ENCODE results near the gene SND1.

The SND1 gene

DNA sequence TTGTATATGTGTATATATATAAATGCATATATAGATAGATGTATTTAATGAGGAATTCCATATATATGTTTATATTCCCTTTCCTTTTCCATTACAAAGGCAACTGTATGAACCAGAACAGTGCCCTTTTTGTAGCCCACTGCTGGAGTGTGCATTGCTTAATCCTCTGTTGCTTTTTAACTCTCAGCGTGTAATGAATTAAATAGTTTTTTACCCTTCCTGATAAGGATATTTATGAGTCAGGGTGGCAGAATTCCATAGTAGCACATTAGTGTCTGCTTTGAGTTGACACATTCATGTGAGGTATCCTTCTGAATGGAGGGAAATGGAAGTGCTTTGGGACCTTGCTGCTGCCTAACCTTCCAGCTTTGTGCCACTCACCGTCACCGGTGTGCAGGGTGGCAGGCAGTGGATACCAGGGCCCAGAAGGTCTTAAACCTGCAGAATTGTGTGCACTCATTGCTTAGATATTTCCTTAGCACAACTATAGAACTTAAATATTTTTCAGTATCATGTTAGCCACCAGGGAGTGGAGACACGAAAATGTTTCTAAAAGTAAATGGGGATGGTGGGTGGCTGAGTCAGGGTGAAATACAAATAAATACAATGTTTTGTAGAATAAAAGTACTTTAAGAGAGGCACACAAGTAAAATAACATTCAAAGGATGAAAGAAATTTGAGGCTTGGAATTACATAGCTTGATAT lies 117.9 kb downstream of the SND1 start:
- H4K20me1 ChIP-seq (ENCODE audit: control insufficient read depth, insufficient read depth, low read depth, low read length): no peaks in the 10 kb centered on the region
- no peaks in the 10 kb centered on the region for H3K27me3 ChIP-seq (ENCODE audit: control insufficient read depth, low read length)
- no peaks in the 10 kb centered on the region for H3K9me2 ChIP-seq (replicated peaks; ENCODE audit: control insufficient read depth, low read length)
- H3K4me3 ChIP-seq (ENCODE audit: low read length): no peak overlapping the region
- peaks cover 15% of the 10 kb centered on the region for H3K36me3 ChIP-seq (ENCODE audit: control insufficient read depth, low read length)
- no peaks in the 10 kb centered on the region for H3K9me3 ChIP-seq (ENCODE audit: control insufficient read depth, insufficient read depth, low read length)
- no peaks in the 10 kb centered on the region for H3K4me1 ChIP-seq (ENCODE audit: control insufficient read depth, low read length)
- no peak overlapping the region for H3K4me2 ChIP-seq (ENCODE audit: low read length)
- TF ChIP-seq, protein P1, sequence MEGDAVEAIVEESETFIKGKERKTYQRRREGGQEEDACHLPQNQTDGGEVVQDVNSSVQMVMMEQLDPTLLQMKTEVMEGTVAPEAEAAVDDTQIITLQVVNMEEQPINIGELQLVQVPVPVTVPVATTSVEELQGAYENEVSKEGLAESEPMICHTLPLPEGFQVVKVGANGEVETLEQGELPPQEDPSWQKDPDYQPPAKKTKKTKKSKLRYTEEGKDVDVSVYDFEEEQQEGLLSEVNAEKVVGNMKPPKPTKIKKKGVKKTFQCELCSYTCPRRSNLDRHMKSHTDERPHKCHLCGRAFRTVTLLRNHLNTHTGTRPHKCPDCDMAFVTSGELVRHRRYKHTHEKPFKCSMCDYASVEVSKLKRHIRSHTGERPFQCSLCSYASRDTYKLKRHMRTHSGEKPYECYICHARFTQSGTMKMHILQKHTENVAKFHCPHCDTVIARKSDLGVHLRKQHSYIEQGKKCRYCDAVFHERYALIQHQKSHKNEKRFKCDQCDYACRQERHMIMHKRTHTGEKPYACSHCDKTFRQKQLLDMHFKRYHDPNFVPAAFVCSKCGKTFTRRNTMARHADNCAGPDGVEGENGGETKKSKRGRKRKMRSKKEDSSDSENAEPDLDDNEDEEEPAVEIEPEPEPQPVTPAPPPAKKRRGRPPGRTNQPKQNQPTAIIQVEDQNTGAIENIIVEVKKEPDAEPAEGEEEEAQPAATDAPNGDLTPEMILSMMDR (IDR thresholded peaks at IDR 0.05; ENCODE audit: low read depth, low read length, poor library complexity, severe bottlenecking): no peak
- TF ChIP-seq EZH2phosphoT487 (IDR thresholded peaks at IDR 0.05; ENCODE audit: borderline replicate concordance, low read length): no peak
- H3F3A ChIP-seq (ENCODE audit: control insufficient read depth, insufficient read depth): no peaks in the 10 kb centered on the region
- peaks cover 52% of the 10 kb centered on the region for H3K79me2 ChIP-seq (ENCODE audit: control insufficient read depth, low read length)
- no peak overlapping the region for H3K27ac ChIP-seq (ENCODE audit: low read depth, low read length)

DNA sequence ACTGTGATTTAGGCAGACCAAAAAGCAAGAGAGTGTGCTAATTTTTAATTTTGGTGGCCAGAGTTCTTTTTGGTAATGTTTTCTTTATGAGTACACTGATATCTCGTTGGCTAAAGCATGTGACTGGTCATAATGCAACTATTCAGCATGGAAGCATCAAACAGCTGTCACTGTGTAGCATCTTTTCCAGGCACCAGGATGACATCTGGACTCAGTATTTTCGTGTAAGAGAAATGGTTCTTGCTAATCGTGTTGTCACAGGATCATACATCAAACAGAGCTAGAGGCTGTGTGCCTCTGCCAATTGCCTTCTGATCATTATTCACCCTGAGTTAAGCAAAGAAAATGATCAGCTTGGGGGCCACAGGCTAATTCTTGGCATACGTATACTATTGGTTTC lies 118.9 kb downstream of the SND1 start:
- H3K4me2 ChIP-seq (ENCODE audit: low read length): no peak overlapping the region
- H3K9me2 ChIP-seq (replicated peaks; ENCODE audit: control insufficient read depth, low read length): no peaks in the 10 kb centered on the region
- H3K27me3 ChIP-seq (ENCODE audit: control insufficient read depth, low read length): no peaks in the 10 kb centered on the region
- no peaks in the 10 kb centered on the region for H3K9me3 ChIP-seq (ENCODE audit: control insufficient read depth, insufficient read depth, low read length)
- H3K79me2 ChIP-seq (ENCODE audit: control insufficient read depth, low read length): peaks cover 48% of the 10 kb centered on the region
- no peaks in the 10 kb centered on the region for H3F3A ChIP-seq (ENCODE audit: control insufficient read depth, insufficient read depth)
- 0 out of 2 replicates have a peak, but pooled peaks cover 2% of the 10 kb centered on the region for H4K20me1 ChIP-seq (ENCODE audit: control insufficient read depth, insufficient read depth, low read depth, low read length)
- no peak for TF ChIP-seq EZH2phosphoT487 (IDR thresholded peaks at IDR 0.05; ENCODE audit: borderline replicate concordance, low read length)
- TF ChIP-seq, protein P1 (IDR thresholded peaks at IDR 0.05; ENCODE audit: low read depth, low read length, poor library complexity, severe bottlenecking): no peak
- no peak overlapping the region for H3K4me3 ChIP-seq (ENCODE audit: low read length)
- no peak overlapping the region for H3K27ac ChIP-seq (ENCODE audit: low read depth, low read length)
- no peaks in the 10 kb centered on the region for H3K4me1 ChIP-seq (ENCODE audit: control insufficient read depth, low read length)
- peaks cover 12% of the 10 kb centered on the region for H3K36me3 ChIP-seq (ENCODE audit: control insufficient read depth, low read length)

DNA sequence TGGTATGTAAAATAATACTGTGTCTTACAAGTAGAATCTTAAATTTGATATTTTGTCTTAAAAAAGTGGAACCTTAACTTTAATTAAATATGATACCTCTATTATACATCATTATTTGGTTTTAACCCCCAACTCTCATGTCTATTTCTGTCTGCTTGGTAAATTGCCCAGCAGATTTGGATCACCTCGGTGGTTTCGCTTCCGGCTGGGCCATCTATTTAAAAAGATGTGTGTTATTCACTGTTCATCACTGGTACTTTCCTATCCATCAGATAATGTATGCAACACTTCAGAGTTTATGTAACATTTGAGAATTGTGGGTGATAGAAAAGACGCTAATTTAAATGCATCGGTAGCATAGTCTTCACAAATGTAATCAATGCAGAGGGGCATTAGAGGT lies 119.7 kb downstream of the SND1 start:
- Histone ChIP-seq H3K4me3 (ENCODE audit: low read length) (no peak overlapping the region), H3K9me3 (ENCODE audit: control insufficient read depth, insufficient read depth, low read length) (no peaks in the 10 kb centered on the region), H3K9me2 (replicated peaks; ENCODE audit: control insufficient read depth, low read length) (no peaks in the 10 kb centered on the region), H3F3A (ENCODE audit: control insufficient read depth, insufficient read depth) (no peaks in the 10 kb centered on the region), H3K27ac (ENCODE audit: low read depth, low read length) (no peak overlapping the region), H3K79me2 (ENCODE audit: control insufficient read depth, low read length) (peaks cover 48% of the 10 kb centered on the region), H4K20me1 (ENCODE audit: control insufficient read depth, insufficient read depth, low read depth, low read length) (0 out of 2 replicates have a peak, but pooled peaks cover 4% of the 10 kb centered on the region), H3K27me3 (ENCODE audit: control insufficient read depth, low read length) (no peaks in the 10 kb centered on the region), H3K4me2 (ENCODE audit: low read length) (no peak overlapping the region), H3K36me3 (ENCODE audit: control insufficient read depth, low read length) (peaks cover 10% of the 10 kb centered on the region), H3K4me1 (ENCODE audit: control insufficient read depth, low read length) (no peaks in the 10 kb centered on the region)
- TF ChIP-seq EZH2phosphoT487 (IDR thresholded peaks at IDR 0.05; ENCODE audit: borderline replicate concordance, low read length): no peak
- TF ChIP-seq, protein P1 (IDR thresholded peaks at IDR 0.05; ENCODE audit: low read depth, low read length, poor library complexity, severe bottlenecking): no peak
